H1 (cell line): ENCODE measurements around the gene PIGZ. TPM values are rescaled to one million over a fixed set of nuclear protein-coding genes. Genes with fewer than 3 reads are reported as not detected.

Experiments
- CTCF ChIA-PET: fragments of 300-600 bp; sonication (Branson Sonifier 250); formaldehyde crosslinking; loops from one replicate; lab custom pipeline; 2021; ENCODE audit not compliant: partially characterized antibody; lab: Charles Lee
- POLR2A ChIA-PET: fragments of 300-600 bp; sonication (Branson Sonifier 250); formaldehyde crosslinking; loops from one replicate; lab custom pipeline; 2021; ENCODE audit warnings: inconsistent platforms; ENCODE audit not compliant: partially characterized antibody; lab: Charles Lee
- DNase-seq, 2 experiments: peaks; one replicate each; pipeline versions ENCODE4 v3.0.0 to v3.0.0-alpha.2; 2010 to 2022; ENCODE audit warnings: low spot score in 2 of 2, low read depth in 1 of 2, mixed read lengths in 1 of 2
- FAIRE-seq: peaks from 2 replicates; lab custom pipeline; 2011; peaks lifted over from hg19 to GRCh38; lab: Jason Lieb, UNC
- H2AFZ ChIP-seq: 2 replicates; pipeline ENCODE4 v1.8.1; 2012; ENCODE audit warnings: low read length, inconsistent platforms
- H2AK5ac ChIP-seq: 2 replicates; pipeline ENCODE4 v1.6.1; 2013; ENCODE audit warnings: low read depth, low read length
- H2BK120ac ChIP-seq: replicated peaks from 2 replicates; pipeline ENCODE3; 2013; ENCODE audit warnings: low read depth, low read length, inconsistent platforms
- H2BK12ac ChIP-seq: 2 replicates; pipeline ENCODE4 v1.6.1; 2013; ENCODE audit warnings: low read depth, low read length
- H2BK15ac ChIP-seq: 2 replicates; pipeline ENCODE4 v1.6.1; 2013; ENCODE audit warnings: low read length
- H2BK20ac ChIP-seq: 2 replicates; pipeline ENCODE4 v1.6.1; 2013; ENCODE audit warnings: low read length
- H2BK5ac ChIP-seq: 2 replicates; pipeline ENCODE4 v1.6.1; 2013; ENCODE audit warnings: low read depth, low read length
- H3K14ac ChIP-seq: 2 replicates; pipeline ENCODE4 v1.6.1; 2013; ENCODE audit warnings: inconsistent platforms; ENCODE audit not compliant: insufficient read length
- H3K18ac ChIP-seq: 2 replicates; pipeline ENCODE4 v1.6.1; 2013; ENCODE audit warnings: low read length; ENCODE audit errors: extremely low read depth
- H3K23ac ChIP-seq: 2 replicates; pipeline ENCODE4 v1.6.1; 2013; ENCODE audit warnings: inconsistent platforms; ENCODE audit not compliant: insufficient read length
- H3K23me2 ChIP-seq: 2 replicates; pipeline ENCODE4 v1.6.1; 2013; ENCODE audit warnings: low read depth, low read length
- H3K27ac ChIP-seq: 2 replicates; pipeline ENCODE4 v1.6.1; 2011; ENCODE audit warnings: low read depth, low read length, inconsistent platforms
- H3K27me3 ChIP-seq, 4 experiments: replicated peaks in 1 of 4; 1 replicate in 1 of 4; 2 replicates in 3 of 4; pipeline versions ENCODE4 v1.6.1 to v1.8.1; 2011 to 2013; ENCODE audit warnings: low read length in 3 of 4, mild to moderate bottlenecking in 3 of 4, inconsistent platforms in 2 of 4, mixed read lengths in 2 of 4, moderate library complexity in 1 of 4; ENCODE audit not compliant: control insufficient read depth in 3 of 4, insufficient read depth in 3 of 4; ENCODE audit errors: extremely low read depth in 1 of 4
- H3K36me3 ChIP-seq, 4 experiments: 2 replicates each; pipeline versions ENCODE4 v1.6.1 to v1.8.1; 2011 to 2013; ENCODE audit warnings: mild to moderate bottlenecking in 4 of 4, low read length in 3 of 4, moderate library complexity in 2 of 4, control low read depth in 1 of 4, inconsistent platforms in 1 of 4; ENCODE audit not compliant: insufficient read depth in 4 of 4, control insufficient read depth in 2 of 4
- H3K4ac ChIP-seq: replicated peaks from 2 replicates; pipeline ENCODE3; 2013; ENCODE audit warnings: low read length, low read depth, mixed read lengths, inconsistent platforms; ENCODE audit not compliant: insufficient read length
- H3K4me1 ChIP-seq, 4 experiments: replicated peaks in 1 of 4; 1 replicate in 1 of 4; 2 replicates in 3 of 4; pipeline versions ENCODE4 v1.6.1 to v1.8.1; 2011 to 2013; ENCODE audit warnings: low read length in 3 of 4, inconsistent platforms in 2 of 4, mixed read lengths in 1 of 4; ENCODE audit not compliant: insufficient read depth in 4 of 4, control insufficient read depth in 3 of 4
- H3K4me2 ChIP-seq, 2 experiments: 2 replicates each; pipeline versions ENCODE4 v1.6.1 to v1.8.1; 2011 to 2013; ENCODE audit warnings: low read depth in 2 of 2, low read length in 2 of 2, control low read depth in 1 of 2, inconsistent platforms in 1 of 2, mild to moderate bottlenecking in 1 of 2; ENCODE audit not compliant: insufficient read depth in 1 of 2
- H3K4me3 ChIP-seq, 4 experiments: fragments of 200-600, 300-600 bp in 1 of 4; sonication (generic), shearing (Covaris generic), sonication (Bioruptor Twin) in 1 of 4; 2 replicates each; pipeline versions ENCODE4 v1.5.1 to v1.8.1; 2011 to 2016; ENCODE audit warnings: low read length in 4 of 4, low read depth in 3 of 4, control low read depth in 2 of 4, inconsistent platforms in 2 of 4, mild to moderate bottlenecking in 2 of 4, mixed read lengths in 1 of 4, moderate library complexity in 1 of 4; ENCODE audit not compliant: insufficient read depth in 2 of 4; ENCODE audit errors: extremely low read depth in 1 of 4
- H3K56ac ChIP-seq: replicated peaks from 2 replicates; pipeline ENCODE3; 2013; ENCODE audit warnings: low read depth, mild to moderate bottlenecking, mixed read lengths, low read length, inconsistent platforms; ENCODE audit not compliant: insufficient read length
- H3K79me1 ChIP-seq: 2 replicates; pipeline ENCODE4 v1.6.1; 2013; ENCODE audit warnings: low read depth, low read length, control low read depth
- H3K79me2 ChIP-seq, 2 experiments: 2 replicates each; pipeline versions ENCODE4 v1.6.1 to v1.8.1; 2012 to 2013; ENCODE audit warnings: low read length in 2 of 2, mild to moderate bottlenecking in 2 of 2, inconsistent platforms in 1 of 2; ENCODE audit not compliant: insufficient read depth in 2 of 2, control insufficient read depth in 1 of 2
- H3K9ac ChIP-seq, 4 experiments: replicated peaks in 1 of 4; 1 replicate in 1 of 4; 2 replicates in 3 of 4; pipeline versions ENCODE4 v1.6.1 to v1.8.1; 2011 to 2013; ENCODE audit warnings: low read depth in 3 of 4, low read length in 3 of 4, control low read depth in 2 of 4, mild to moderate bottlenecking in 2 of 4, moderate library complexity in 2 of 4, inconsistent platforms in 1 of 4; ENCODE audit errors: extremely low read depth in 1 of 4
- H3K9me3 ChIP-seq, 2 experiments: 2 replicates each; pipeline versions ENCODE4 v1.6.1 to v1.8.1; 2012 to 2013; ENCODE audit warnings: mild to moderate bottlenecking in 2 of 2, moderate library complexity in 2 of 2, control low read depth in 1 of 2, inconsistent platforms in 1 of 2, low read depth in 1 of 2, low read length in 1 of 2, mixed read lengths in 1 of 2; ENCODE audit not compliant: insufficient read depth in 2 of 2
- H4K20me1 ChIP-seq, 2 experiments: replicated peaks in 1 of 2; 2 replicates each; pipeline versions ENCODE3 to v1.8.1; 2011 to 2013; ENCODE audit warnings: inconsistent platforms in 2 of 2, low read length in 2 of 2, mild to moderate bottlenecking in 1 of 2; ENCODE audit not compliant: insufficient read depth in 2 of 2, control insufficient read depth in 1 of 2
- H4K5ac ChIP-seq: 2 replicates; pipeline ENCODE4 v1.6.1; 2013; ENCODE audit warnings: low read length, low read depth, mixed read lengths, inconsistent platforms; ENCODE audit not compliant: insufficient read length
- H4K8ac ChIP-seq: 2 replicates; pipeline ENCODE4 v1.8.0; 2013; ENCODE audit warnings: mild to moderate bottlenecking, moderate library complexity, low read length, inconsistent platforms; ENCODE audit not compliant: insufficient read depth; ENCODE audit errors: extremely low read depth
- H4K91ac ChIP-seq: replicated peaks from 2 replicates; pipeline ENCODE3; 2013; ENCODE audit warnings: low read length, mixed read lengths, inconsistent platforms; ENCODE audit not compliant: insufficient read length
- BRCA1 ChIP-seq: IDR thresholded peaks from 2 replicates; pipeline ENCODE4 v1.6.1; 2012; ENCODE audit warnings: low read depth, low read length, improper control_type of control experiment
- CBX5 ChIP-seq: fragments of 300-800, 300-1000 bp; sonication (generic); IDR thresholded peaks from 2 replicates; pipeline ENCODE4 v1.7.1; 2016; ENCODE audit warnings: antibody characterized with exemption, low read length, low read depth
- GABPA ChIP-seq: IDR thresholded peaks from 2 replicates; pipeline ENCODE4 v1.6.1; 2011; ENCODE audit warnings: mild to moderate bottlenecking, low read length, moderate library complexity, borderline replicate concordance; ENCODE audit not compliant: insufficient read depth
- JUN ChIP-seq: IDR thresholded peaks from 2 replicates; pipeline ENCODE4 v1.6.1; 2011; ENCODE audit warnings: low read depth, mild to moderate bottlenecking, improper control_type of control experiment, low read length
- KDM4A ChIP-seq: IDR thresholded peaks from one replicate; pipeline ENCODE4 v1.7.1; 2012; ENCODE audit warnings: low read depth, mild to moderate bottlenecking, moderate library complexity, low read length, inconsistent platforms; ENCODE audit not compliant: severe bottlenecking
- KDM5A ChIP-seq: fragments of 200-600 bp; IDR thresholded peaks from 2 replicates; pipeline ENCODE4 v1.7.1; 2012; ENCODE audit warnings: mild to moderate bottlenecking, low read length, inconsistent platforms, mixed read lengths
- POLR2AphosphoS5 ChIP-seq: IDR thresholded peaks from 2 replicates; pipeline ENCODE4 v1.6.1; 2011; ENCODE audit warnings: low read depth, low read length
- SIN3A ChIP-seq, 2 experiments: IDR thresholded peaks in 1 of 2; conservative IDR thresholded peaks in 1 of 2; 2 replicates each; pipeline ENCODE4 v1.6.1; 2011 to 2012; ENCODE audit warnings: low read length in 2 of 2, improper control_type of control experiment in 1 of 2, low read depth in 1 of 2, mild to moderate bottlenecking in 1 of 2
- SIRT6 ChIP-seq: IDR thresholded peaks from one replicate; pipeline ENCODE4 v1.7.1; 2012; ENCODE audit warnings: low read length, inconsistent platforms
- TCF12 ChIP-seq: IDR thresholded peaks from 2 replicates; pipeline ENCODE4 v1.6.1; 2011; ENCODE audit warnings: low read depth, mild to moderate bottlenecking, low read length
- YY1 ChIP-seq: IDR thresholded peaks from 2 replicates; pipeline ENCODE4 v1.6.1; 2011; ENCODE audit warnings: low read depth, mild to moderate bottlenecking, low read length
- ZNF274 ChIP-seq: IDR thresholded peaks from 2 replicates; pipeline ENCODE4 v1.7.0; 2012; ENCODE audit warnings: low read length, borderline replicate concordance; ENCODE audit errors: extremely low read depth
- WGBS, 2 experiments: shearing (Covaris generic) in 1 of 2; methylation state at CpG; one replicate each; pipeline versions ENCODE4 v1.1.6 to v1.1.7; 2013 to 2015; ENCODE audit warnings: low lambda C conversion rate in 2 of 2, mixed read lengths in 2 of 2, inconsistent platforms in 1 of 2, low coverage in 1 of 2, missing lambda C conversion rate in 1 of 2; ENCODE audit not compliant: insufficient replicate concordance in 2 of 2, insufficient coverage in 1 of 2, insufficient read length in 1 of 2; ENCODE audit errors: extremely low coverage in 1 of 2, missing lambda C conversion rate in 1 of 2; 5-methylcytosine and 5-hydroxymethylcytosine counted together
- polyA plus RNA-seq, 7 experiments: library from polyadenylated mRNA; depleted of rRNA in 3 of 7; stranded (reverse) in 5 of 7; unstranded in 2 of 7; fragments of >200 nt in 5 of 7; fragments of 200-250 nt in 2 of 7; gene quantifications; 1 replicate in 5 of 7; 2 replicates in 1 of 7; 4 replicates in 1 of 7; pipeline versions ENCODE4 v1.2.1 to v1.2.3, GENCODE V29; 2011 to 2013; ENCODE audit warnings: missing spikeins in 2 of 7, mixed read lengths in 2 of 7
- total RNA-seq: library from RNA; stranded (reverse); fragmentation: NEBNext Ultra II Directional; extraction: Animal tissue kit (Norgen Biotek cat#: 25700); gene quantifications from 2 replicates; pipeline ENCODE4 v1.2.1, GENCODE V29; 2021
- TF ChIP-seq, protein P1 (sequence below): IDR thresholded peaks from 2 replicates; pipeline ENCODE4 v1.6.1; 2012; ENCODE audit warnings: low read length, inconsistent platforms

The PIGZ gene
- total and polyA plus RNA-seq, 2 of the 8 experiments (the other 6 are each of a cell fraction or from before 2014, with no cell fraction given), result 0.32 TPM; not detected in 1

DNA sequence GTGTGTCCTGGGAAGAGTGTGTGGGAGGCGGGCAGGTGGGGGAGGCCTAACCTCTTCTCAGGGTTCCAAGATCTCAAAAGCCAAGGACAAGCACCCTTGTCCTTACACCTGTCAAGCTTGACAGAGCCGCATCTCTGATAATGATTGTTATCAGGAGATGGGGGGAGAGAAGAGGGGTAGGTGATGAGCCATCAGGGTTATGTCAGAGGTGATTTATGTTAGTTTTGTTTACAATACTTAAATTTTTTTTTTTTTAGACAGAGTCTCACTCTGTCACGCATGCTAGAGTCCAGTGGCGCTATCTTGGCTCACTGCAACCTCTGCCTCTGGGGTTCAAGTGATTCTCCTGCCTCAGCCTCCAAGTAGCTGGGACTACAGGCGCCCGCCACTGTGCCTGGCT lies 18.9 kb downstream of the PIGZ start:
- no peaks in the 10 kb centered on the region for H3K79me1 ChIP-seq
- ChIA-PET POLR2A (interaction anchor here (0.7 to 1.6 kb wide), 3 partner anchors 11 to 359 kb away, joined by 3 to 4 read pairs (median 3); no protein-coding TSS in a partner anchor), CTCF (interaction anchor here (0.6 to 1.6 kb wide), 9 partner anchors 9 to 514 kb away, joined by 3 to 5 read pairs (median 3); partner anchors contain the start of gene MELTF)
- no peaks in the 10 kb centered on the region for H3K79me2 ChIP-seq
- no peak overlapping the region for H3K23ac ChIP-seq
- no peak overlapping the region for H3K14ac ChIP-seq
- no peak overlapping the region for H3K56ac ChIP-seq
- H3K4me3 ChIP-seq, result no peak overlapping the region
- H2BK120ac ChIP-seq, result no peak overlapping the region
- no peak overlapping the region for H4K5ac ChIP-seq
- H4K20me1 ChIP-seq, result no peaks in the 10 kb centered on the region
- no peak overlapping the region for H2BK12ac ChIP-seq
- no peak overlapping the region for H2AFZ ChIP-seq
- FAIRE-seq (no peak), DNase-seq (no peak)
- no peak overlapping the region for H3K9ac ChIP-seq
- 0 out of 2 replicates have a peak, but pooled peaks cover 1% of the 10 kb centered on the region for H3K23me2 ChIP-seq
- no peak overlapping the region for H2AK5ac ChIP-seq
- no peak overlapping the region for H4K8ac ChIP-seq
- H3K36me3 ChIP-seq, result no peaks in the 10 kb centered on the region
- H2BK15ac ChIP-seq, result no peak overlapping the region
- H3K18ac ChIP-seq, result no peak overlapping the region
- H4K91ac ChIP-seq, result no peak overlapping the region
- H3K4me2 ChIP-seq, result no peak overlapping the region
- no peaks in the 10 kb centered on the region for H3K9me3 ChIP-seq
- no peak overlapping the region for H2BK5ac ChIP-seq
- no peak overlapping the region for H3K4ac ChIP-seq
- H2BK20ac ChIP-seq, result no peak overlapping the region
- H3K27ac ChIP-seq, result no peak overlapping the region
- no peaks in the 10 kb centered on the region for H3K4me1 ChIP-seq
- no peaks in the 10 kb centered on the region for H3K27me3 ChIP-seq
- 89% methylated on average over 6 of the region's 6 CpGs; no CpG with 5 or more reads in 1 of the 2 experiments for WGBS, 2 experiments
- no peak for TF ChIP-seq ZNF274
- TF ChIP-seq KDM5A, result no peak
- TF ChIP-seq CBX5, result no peak
- no peak for TF ChIP-seq BRCA1
- TF ChIP-seq TCF12, result no peak
- TF ChIP-seq, protein P1, sequence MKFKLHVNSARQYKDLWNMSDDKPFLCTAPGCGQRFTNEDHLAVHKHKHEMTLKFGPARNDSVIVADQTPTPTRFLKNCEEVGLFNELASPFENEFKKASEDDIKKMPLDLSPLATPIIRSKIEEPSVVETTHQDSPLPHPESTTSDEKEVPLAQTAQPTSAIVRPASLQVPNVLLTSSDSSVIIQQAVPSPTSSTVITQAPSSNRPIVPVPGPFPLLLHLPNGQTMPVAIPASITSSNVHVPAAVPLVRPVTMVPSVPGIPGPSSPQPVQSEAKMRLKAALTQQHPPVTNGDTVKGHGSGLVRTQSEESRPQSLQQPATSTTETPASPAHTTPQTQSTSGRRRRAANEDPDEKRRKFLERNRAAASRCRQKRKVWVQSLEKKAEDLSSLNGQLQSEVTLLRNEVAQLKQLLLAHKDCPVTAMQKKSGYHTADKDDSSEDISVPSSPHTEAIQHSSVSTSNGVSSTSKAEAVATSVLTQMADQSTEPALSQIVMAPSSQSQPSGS, result no peak
- no peak for TF ChIP-seq KDM4A
- TF ChIP-seq SIN3A (conservative IDR thresholded peaks at IDR 0.05 in 1 of 2, IDR thresholded peaks at IDR 0.05 in 1 of 2; ENCODE audit: low read depth in 1 of 2, low read length in 2 of 2), result no peak
- no peak for TF ChIP-seq YY1
- TF ChIP-seq GABPA, result no peak
- no peak for TF ChIP-seq JUN
- TF ChIP-seq SIRT6, result no peak
- no peak for TF ChIP-seq POLR2AphosphoS5
